NB4 (cell line): ENCODE measurements around the gene ANO1.

Experiments
- DNase-seq: peaks from one replicate; pipeline ENCODE4 v3.0.0; 2010; ENCODE audit warnings: low read depth
- H3K4me3 ChIP-seq: one replicate; pipeline ENCODE4 v1.5.1; 2011; ENCODE audit warnings: mild to moderate bottlenecking, low read depth, low read length, moderate library complexity
- MYC ChIP-seq: IDR thresholded peaks from 2 replicates; pipeline ENCODE4 v1.6.1; 2011; ENCODE audit warnings: low read depth, low read length
- POLR2A ChIP-seq: IDR thresholded peaks from 2 replicates; pipeline ENCODE4 v1.6.1; 2011; ENCODE audit warnings: mild to moderate bottlenecking; ENCODE audit not compliant: insufficient read length; ENCODE audit errors: extremely low read depth
- TF ChIP-seq, protein P1 (sequence below): IDR thresholded peaks from one replicate; pipeline ENCODE4 v1.5.1; 2012; ENCODE audit warnings: low read depth, low read length
- TF ChIP-seq, protein P2 (sequence below): IDR thresholded peaks from 2 replicates; pipeline ENCODE4 v1.6.1; 2011; ENCODE audit warnings: low read depth, low read length

ANO1 gene

DNA sequence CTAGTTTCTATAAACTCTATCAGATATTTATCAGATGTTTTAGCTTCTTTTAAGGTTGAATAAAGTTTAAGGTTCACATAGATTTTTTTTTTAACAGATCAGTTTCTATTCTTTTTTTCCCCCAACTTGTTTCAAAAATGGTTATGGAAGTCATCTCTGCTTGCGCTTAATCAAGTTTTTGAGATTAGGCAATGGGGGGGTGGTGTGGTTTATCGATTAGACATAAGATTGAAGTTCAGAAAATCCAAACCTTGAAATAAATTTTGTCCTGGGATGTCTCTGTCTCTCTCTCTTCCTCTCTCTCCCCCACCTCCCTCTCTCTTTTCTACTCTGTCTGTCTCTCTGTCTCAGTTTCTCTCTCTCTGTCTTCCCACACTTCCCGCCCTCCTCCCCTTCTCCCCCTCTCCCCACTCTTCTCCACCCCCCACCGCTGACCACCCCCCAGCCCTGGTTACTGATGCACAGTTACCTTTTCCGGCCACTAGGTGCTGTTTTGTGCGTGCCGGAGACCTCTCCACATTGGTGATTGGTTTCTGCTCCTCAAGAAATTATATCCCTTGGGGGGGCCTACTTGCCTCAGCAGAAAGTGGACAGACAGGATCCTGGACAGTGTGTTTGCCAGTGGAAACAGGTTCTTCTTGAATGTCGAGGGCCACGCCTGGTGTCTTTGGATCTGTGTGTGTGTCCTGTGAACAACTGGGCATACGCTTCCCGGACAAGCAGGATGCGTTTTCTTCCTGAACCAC is 29.7 kb upstream of the ANO1 start:
- H3K4me3 ChIP-seq, result no peak overlapping the region
- TF ChIP-seq POLR2A, result no peak
- TF ChIP-seq, protein P1, sequence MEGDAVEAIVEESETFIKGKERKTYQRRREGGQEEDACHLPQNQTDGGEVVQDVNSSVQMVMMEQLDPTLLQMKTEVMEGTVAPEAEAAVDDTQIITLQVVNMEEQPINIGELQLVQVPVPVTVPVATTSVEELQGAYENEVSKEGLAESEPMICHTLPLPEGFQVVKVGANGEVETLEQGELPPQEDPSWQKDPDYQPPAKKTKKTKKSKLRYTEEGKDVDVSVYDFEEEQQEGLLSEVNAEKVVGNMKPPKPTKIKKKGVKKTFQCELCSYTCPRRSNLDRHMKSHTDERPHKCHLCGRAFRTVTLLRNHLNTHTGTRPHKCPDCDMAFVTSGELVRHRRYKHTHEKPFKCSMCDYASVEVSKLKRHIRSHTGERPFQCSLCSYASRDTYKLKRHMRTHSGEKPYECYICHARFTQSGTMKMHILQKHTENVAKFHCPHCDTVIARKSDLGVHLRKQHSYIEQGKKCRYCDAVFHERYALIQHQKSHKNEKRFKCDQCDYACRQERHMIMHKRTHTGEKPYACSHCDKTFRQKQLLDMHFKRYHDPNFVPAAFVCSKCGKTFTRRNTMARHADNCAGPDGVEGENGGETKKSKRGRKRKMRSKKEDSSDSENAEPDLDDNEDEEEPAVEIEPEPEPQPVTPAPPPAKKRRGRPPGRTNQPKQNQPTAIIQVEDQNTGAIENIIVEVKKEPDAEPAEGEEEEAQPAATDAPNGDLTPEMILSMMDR, result peak; percentile 39
- DNase-seq, result peak; percentile 12

DNA sequence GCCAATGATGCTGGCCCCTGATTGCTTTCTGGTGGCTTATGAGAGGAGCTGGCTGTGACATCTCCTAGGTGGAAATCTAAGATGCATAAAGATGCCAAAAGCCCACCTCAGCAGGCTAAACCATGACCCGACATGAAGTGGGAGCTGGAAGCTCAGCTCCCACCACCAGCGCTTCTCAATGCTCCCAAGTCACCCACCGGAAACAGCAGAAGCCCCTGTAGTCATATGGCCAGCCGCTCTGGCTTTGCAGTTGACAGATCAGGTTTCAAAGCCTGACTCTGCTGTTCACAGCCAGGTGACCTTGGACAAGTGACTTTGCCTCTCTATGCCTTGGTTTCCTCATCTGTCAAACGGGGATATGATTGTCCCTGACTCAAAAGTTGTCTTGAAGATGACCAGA is 29.1 kb upstream of the ANO1 start:
- no peak overlapping the region for H3K4me3 ChIP-seq
- TF ChIP-seq, protein P1, result no peak
- TF ChIP-seq, protein P2, sequence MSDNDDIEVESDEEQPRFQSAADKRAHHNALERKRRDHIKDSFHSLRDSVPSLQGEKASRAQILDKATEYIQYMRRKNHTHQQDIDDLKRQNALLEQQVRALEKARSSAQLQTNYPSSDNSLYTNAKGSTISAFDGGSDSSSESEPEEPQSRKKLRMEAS, result no peak
- TF ChIP-seq POLR2A (no peak), MYC (no peak)
- no peak for DNase-seq

GRCh38 chr11:70050243-70050642 is 27.9 kb upstream of the ANO1 start:
- no peak overlapping the region for H3K4me3 ChIP-seq
- TF ChIP-seq POLR2A (no peak), MYC (no peak)
- TF ChIP-seq, protein P2, result no peak
- TF ChIP-seq, protein P1, result no peak
- DNase-seq, result no peak

GRCh38 chr11:70054004-70054403 is 24.1 kb upstream of the ANO1 start:
- no peak overlapping the region for H3K4me3 ChIP-seq
- TF ChIP-seq MYC (no peak), POLR2A (no peak)
- TF ChIP-seq, protein P2, result no peak
- TF ChIP-seq, protein P1, result no peak
- no peak for DNase-seq

DNA sequence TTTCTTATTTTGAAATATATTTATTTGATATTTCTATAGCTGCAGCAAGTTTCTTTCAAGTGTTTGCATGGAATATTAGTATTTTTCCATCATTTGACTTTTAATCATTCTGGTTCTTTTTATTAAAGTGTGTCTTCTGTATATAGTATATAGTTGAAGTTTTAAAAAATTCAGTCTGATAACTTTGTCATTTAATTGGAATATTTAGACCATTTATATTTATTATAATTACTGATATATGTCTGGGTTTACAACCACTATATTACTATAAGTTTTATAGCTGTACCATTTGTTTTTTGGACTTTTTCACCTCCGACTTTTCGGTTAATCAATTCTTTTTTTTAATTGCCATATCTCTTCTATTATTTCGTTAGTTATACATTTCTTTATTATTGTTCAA is 22.7 kb upstream of the ANO1 start:
- DNase-seq, result no peak
- TF ChIP-seq, protein P1, result no peak
- TF ChIP-seq, protein P2, result no peak
- TF ChIP-seq MYC (no peak), POLR2A (no peak)
- H3K4me3 ChIP-seq, result no peak overlapping the region
